ENCODE measurements around the gene CD59.
"Not testable (repeated sequence)": the region's sequence is repeated elsewhere in the genome, so short reads cannot be mapped to it uniquely, and the experiment has no call there.

Gene CD59

DNA sequence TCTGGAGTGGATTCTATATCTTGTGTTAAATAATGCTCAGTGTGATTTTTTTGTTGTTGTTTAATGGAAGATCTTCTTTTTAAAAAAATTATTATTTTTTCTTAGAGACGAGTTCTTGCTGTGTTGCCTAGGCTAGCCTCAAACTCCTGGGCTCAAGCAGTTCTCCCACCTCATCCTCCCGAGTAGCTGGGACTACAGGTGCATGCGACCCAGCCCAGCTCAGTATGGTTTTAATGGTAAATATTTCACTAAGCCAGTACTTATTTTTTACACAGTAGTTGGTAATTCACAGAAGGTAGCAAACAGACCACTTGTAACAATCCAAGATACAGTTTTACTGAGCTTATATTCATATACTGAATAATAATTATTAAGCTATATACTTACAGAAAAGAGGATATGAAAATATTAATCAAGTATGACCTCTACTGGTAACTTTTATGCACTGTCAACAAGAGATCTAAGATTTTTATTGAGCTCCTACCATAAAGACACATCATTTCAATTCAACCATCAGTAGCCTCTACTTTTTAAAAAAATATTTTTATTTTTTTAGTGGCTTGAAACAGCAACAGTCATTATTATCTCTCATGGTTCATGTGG, 6.1 kb upstream of the CD59 start:
- DNase-seq, result peak; percentile 23 to 61

DNA sequence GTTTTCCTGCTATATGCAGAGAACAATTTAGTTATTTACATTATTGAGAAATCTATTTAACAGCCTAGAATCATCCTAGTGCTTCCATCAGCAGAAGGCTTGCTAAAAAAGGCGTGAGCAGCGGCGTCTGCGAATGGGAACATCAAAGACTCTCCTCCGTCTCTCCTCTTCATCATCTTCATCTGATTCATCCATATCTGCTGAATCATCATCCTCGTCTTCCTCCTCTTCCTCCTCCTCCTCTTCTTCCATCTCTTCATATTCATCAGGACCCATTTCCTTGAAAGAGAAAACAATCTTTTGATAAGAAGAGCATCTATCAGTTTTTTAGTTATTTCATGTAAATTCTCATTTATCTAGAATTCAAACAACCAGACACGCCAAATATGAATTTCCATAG, 5.6 kb upstream of the CD59 start:
- no peak for DNase-seq

DNA sequence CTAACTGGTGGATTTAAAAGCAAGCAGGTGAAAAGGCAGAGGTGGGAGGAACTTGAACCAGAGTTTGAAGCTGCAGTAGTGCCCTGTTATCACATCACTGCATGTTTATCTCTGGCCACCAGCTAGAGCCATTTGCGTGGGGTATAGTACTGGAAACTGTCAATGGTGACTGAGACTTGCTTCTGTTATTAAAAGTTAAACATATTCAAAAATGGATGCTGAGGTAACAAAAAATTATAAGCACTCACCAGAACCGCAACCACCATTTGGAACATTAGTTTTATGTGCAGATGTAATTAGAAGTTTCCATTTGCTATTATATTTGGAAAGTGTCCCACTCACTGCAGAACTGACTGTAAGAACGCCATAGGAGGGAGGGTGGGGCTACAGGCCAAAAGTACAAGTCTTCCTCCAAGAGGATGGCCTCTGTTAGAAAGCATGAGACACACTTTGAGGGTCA, 1.2 kb upstream of the CD59 start:
- DNase-seq, result no peak

DNA sequence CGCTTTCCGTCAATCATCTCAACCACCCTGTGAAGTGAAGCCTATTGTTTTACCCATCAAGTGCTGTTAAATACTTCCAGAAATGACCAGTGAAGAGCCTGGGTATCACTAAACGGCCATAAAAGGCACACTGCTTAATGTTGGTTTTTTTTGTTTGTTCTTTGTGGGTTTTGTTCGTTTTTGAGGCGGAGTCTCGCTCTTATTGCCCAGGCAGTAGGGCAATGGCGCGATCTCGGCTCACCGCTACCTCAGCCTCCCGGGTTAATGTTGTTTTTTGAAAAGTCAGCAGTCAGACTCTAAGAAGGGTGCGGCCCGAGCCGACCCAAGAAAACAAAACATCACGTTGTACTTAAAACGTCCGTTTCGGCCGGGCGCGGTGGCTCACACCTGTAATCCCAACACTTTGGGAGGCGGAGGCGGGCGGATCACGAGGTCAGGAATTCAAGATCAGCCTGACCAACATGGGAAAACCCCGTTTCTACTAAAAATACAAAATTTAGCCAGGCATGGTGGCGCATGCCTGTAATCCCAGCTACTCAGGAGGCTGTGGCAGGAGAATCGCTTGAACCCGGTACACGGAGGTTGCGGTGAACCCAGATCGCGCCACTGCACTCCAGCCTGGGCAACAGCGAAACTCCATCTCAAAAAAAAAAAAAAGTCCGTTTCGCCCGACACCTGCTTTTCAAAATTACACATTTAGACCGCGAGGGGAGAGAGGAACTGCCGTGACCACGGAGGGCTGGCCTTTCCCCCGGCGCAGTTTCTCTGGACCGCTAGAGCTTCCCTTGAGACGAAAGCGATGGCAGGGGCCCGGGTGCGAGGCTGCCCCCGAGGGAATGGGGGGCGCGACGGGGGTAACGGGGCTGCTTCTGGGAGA, 714 bp downstream of the CD59 start:
- peak; percentile 26 to 35 for DNase-seq

DNA sequence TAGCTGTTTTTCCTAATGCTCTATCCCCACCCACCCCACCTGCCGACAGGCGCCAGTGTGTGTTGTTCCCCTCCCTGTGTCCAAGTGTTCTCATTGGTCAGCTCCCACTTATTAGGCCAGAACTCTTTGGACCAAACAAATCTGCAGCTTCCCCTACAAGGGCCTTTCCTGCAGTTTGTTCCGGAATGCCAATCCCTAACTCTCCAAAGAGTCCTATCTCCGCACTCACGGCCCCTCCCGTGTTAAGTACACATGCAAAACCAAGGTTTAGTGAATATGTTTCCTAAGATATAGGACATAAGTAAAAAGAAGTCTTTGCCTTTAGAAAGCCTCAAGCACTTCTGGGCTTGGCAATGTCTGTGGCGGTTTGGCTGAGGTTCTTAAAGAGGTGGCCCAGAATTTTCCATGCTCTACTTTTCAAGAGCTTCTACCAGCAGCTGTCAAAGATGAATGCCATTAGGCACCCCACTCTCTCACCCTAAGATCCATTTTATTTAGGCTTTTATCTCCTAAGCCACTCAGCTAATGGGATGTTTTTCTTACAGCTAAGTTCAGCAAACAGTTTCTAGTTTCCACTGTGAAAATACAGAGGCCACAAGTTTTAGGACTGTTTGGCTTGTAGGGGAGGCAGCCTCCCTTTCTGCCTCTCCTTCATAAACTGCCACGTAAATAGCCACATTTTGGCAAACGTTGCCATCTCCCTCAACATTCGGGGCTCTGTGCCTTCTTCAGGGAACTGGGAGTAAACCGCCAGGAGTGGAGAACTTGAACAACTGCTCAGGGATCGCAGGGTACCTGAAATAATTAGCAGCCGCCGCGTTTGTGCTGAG, 1.6 kb downstream of the CD59 start:
- DNase-seq, result no peak

DNA sequence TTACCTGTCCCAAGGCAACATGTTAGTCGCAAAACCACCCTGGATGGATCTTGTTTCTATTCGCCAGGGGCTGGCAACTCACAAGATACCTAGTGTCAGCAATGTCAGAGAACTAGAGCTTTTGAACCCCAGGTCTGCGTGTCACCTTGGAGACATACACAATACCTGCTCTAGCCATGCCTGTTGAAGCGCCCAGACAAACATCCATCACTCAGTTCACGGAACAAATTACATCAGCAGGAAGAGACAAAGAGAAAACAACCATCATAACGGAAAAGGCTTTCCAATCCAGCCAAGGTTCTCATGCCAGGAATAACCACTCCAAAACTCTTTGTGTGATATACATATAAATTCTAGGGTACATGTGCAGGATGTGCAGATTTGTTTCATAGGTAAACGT, 2.2 kb downstream of the CD59 start:
- no peak for DNase-seq

DNA sequence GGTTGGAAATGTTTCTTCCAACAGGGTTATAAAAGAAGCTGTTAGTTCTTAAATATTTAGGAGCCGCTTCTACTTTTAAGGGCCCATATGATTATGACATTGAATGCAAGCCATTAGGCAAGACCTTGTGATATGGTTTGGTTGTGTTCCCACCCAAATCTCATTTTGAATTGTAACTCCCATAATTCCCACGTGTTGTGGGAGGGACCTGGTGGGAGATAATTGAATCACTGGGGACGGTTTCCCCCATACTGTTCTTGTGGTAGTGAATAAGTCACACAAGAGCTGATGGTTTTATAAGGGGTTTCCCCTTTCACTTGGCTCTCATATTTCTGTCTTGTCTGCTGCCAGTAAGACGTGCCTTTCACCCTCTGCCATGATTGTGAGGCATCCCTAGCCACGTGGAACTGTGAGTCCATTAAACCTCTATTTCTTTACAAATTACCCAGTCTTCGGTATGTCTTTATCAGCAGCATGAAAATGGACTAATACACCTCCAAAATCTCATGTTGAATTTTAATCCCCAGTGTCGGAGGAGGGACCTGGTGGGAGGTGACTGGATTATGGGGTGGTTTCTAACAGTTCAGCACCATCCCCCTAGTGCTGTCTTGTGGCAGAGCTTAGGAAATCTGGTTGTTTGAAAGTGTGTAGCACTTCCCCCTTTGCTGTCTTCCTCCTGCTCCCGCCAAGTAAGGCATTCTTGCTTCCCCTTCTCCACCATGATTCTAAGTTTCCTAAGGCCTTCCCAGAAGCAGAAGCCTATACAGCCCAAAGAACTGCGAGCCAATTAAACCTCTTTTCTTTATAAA, 4.3 kb downstream of the CD59 start:
- peak; percentile 74 to 85 for DNase-seq

DNA sequence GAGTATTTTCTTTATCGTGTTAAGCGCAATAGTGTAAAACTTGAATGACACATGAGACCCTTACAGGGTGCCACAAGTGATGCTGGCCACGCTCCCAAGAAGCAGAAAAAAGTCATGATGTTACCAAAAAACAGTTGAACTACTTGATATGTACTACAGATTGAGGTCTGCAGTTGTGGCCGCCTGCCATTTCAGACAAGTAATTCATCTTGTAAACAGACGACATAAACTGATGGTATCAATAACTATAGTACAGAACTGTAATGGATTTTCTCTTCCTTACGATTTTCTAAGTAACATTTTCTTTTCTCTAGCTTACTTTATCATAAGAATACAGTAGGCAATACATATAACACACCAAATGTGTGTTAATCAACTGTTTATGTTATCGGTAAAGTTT, 5.5 kb downstream of the CD59 start:
- no peak for DNase-seq

DNA sequence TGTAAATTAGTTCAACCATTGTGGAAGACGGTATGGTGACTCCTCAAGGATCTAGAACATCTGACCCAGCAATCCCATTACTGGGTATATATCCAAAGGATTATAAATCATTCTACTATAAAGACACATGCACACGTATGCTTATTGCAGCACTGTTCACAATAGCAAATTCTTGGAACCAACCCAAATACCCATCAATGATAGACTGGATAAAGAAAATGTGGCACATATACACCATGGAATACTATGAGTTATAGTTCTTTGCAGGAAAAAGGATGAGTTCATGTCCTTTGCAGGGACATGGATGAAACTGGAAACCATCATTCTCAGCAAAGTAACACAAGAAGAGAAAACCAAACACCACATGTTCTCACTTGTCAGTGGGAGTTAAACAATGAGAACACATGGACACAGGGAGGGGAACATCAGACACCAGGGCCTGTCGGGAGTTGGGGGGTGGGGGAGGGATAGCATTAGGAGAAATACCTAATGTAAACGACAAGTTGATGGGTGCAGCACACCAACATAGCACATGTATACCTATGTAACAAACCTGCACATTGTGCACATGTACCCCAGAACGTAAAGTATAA, 7.1 kb downstream of the CD59 start:
- not testable (repeated sequence) for DNase-seq

DNA sequence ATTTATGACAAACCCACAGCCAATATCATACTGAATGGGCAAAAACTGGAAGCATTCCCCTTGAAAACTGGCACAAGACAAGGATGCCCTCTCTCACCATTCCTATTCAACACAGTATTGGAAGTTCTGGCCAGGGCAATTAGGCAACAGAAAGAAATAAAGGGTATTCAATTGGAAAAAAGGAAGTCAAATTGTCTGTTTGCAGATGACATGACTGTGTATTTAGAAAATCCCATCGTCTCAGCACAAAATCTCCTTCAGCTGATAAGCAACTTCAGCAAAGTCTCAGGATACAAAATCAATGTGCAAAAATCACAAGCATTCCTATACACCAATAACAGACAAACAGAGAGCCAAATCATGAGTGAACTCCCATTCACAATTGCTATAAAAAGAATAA, 8.7 kb downstream of the CD59 start:
- peak in 1 of 2 donors; percentile 50 for DNase-seq

DNA sequence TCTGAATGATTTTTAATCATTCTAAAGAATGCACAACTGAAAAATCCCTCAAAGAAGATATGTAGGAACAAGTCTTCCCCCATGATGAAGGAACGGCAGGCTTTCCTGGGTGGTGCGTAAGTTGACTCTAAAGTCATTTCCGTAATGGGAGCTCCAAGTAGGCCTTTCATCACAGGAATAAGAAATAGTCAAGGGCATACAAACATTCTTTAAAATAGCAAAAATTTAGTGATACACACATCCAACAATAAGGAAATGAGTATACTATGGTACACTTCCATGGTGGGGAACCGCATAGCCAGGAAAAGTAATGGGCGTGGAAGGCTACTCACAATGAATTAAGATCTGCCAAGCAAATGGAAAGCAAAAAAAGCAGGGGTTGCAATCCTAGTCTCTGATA, 10.7 kb downstream of the CD59 start:
- no peak for DNase-seq

DNA sequence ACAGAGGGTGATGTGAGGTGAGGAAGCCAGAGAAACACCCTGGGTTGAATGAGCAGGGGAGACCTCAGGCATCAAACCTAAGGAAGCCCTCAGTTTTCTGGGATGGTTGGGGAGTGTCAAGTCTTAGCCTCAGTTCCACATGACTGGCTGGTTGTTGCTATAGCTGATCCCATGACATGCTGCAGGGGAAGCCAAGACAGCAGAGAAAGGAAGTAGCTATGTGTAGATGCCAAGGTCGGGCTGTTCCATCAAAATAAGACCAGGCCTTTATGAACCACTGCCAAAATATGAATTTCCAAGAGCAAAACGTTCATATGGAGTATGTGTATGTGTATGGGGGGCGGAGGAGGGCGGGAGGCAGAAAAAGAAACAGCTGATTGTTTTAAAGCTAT, 11.6 kb downstream of the CD59 start:
- DNase-seq, result peak; percentile 51 to 75

DNA sequence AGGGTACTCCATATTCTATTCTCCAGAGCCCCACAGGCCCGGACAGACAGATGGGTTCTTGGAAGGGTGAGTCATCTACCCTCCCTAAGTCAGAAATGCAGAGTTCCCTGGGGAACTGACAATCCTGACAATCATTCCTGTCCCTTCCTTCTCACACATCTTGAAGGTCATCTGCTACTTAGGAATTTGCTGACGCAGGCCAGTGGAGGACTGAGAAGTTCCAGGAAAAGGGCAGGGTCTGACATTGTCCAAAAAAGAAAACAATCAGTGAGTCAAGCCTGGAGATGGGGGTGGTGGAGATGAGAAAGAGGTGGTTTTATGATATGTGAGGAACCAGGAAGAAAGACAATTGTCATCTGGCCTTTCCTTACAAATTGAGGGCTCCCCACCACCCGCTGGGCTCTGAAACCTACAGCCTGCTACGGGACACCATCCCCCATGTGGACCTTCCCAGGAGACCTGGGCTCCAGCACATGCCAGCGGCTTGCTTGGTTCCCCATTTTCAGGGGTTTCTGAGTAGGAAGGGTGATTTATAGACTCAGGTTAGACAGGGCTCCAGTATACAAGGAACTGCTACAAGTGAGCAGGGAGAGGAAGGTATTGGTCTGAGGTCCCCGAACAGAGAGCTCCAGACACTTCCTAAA, 12.9 kb downstream of the CD59 start:
- peak; percentile 39 to 79 for DNase-seq

DNA sequence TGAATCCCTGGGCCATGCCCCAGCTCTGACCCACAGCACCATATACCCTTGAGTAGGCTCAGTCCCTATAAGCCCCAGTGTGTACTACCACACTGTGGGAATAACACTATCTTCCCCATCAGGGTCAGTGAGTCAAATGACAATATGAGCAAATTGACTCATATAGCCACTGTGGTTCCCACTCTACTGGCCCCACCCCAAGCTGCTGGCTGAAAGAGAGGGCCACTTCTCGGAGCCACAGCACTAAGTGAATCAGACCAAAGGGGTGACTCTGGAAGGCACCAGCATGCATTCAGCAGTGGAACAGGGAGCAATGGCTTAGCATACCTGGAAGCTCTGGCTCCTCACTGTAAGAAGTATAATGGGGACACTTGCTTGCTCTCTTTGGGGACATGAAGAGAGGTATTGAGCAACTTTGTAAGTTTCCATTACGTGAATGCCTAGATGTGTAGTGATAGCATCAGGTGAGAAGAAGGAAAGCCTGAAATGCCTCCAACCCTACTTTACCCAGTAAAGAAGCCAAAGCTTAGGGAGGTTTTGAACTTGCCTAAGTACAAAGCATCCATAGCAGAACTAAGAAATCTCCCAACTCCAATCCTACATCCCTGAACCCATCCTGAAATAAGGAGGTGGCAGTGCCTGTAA, 13.5 kb downstream of the CD59 start:
- DNase-seq, result peak; percentile 80 to 91

DNA sequence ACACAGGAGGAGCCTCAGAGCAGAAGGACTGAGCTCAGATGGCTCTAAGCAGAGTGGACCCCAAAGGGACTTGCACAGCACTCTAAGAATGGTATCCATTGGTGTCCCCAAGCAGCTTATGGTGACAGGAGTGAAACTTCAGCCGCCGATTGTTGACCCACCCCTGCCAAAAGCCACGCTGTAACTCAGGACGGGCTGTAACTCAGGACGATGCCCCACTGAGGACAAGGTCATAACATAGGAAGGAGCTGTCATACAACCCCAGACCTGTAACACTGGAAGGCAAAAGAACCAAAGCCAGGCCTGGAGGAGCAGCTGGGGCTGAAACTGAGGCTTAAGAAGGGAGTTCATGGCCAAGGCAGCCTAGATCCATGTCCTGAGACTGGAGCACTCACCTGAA, 14.2 kb downstream of the CD59 start:
- DNase-seq, result no peak

DNA sequence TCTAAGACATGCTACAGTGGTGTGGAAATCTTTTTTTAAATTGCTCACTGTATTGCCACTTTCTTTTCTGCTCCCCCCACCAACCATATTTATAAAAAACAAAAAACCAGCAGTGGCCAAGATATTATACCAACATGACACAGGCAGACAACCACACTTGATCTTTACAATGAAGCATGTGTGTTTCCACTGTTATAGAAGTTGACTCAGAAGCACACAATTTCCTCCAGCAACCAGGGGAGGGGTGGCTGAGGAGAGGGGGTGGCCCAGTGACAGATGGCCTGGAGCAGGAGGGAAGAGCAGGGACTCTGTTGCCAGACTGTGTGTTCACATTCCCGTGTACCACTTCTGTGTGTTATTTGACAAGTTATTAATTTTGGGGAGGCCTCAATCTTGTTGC, 14.8 kb downstream of the CD59 start:
- peak in 1 of 2 donors; percentile 67 for DNase-seq

DNA sequence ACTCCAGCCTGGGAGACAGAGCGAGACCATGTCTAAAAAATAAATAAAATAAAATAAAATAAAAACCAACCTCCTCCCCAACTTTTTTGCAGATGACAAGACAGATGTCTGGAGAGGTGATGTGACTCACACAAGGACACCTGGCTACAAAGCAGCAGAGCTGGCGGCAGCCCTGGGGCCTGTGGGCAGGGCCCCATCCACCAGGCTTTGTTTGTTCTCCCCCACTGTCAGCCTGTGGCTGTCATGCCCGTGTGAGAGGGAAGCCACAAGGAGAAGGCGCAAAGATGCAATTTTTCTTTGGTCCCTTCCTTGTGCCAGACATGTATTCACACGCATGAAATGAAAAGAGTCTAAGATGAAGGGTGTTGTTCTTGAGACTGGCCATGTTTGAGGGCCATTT, 16.6 kb downstream of the CD59 start:
- DNase-seq, result no peak

DNA sequence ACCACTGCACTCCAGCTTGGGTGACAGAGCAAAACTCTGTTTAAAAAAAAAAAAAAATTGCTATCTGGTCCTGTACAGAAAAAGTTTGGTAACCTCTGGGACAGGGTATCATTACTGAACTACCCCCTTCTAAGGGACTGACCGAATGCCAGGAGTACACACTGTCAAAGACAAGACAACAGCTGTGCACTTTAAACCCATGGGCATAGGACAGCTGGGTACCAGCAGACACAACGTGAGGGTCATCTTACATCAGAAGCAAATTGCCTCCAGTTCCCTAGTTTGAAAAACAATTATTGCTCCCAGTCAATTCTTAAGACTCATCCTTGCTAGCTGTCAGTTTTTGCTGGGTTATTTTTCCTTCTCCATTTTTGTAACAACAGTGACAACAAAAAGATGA, 17.8 kb downstream of the CD59 start:
- DNase-seq, result no peak

DNA sequence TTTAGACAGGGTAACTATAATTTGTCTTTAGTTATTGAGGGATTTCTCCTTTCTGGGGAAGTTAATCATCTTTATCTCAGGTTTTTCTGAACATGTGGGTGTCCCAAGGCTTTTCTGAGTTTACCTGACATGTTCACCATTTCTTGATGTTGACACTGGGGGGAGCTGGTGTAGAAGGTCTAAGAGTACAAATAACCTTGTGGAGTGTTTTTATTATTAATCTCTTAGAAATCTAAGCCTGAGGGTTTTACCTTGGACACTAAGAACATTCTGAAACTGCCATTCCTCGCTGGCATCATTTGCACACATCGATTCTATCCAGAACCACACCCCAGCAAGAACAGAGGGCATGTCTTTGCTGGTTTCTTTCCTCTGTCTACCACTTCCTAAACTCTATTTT, 20.0 kb downstream of the CD59 start:
- peak in 1 of 2 donors; percentile 14 for DNase-seq

DNA sequence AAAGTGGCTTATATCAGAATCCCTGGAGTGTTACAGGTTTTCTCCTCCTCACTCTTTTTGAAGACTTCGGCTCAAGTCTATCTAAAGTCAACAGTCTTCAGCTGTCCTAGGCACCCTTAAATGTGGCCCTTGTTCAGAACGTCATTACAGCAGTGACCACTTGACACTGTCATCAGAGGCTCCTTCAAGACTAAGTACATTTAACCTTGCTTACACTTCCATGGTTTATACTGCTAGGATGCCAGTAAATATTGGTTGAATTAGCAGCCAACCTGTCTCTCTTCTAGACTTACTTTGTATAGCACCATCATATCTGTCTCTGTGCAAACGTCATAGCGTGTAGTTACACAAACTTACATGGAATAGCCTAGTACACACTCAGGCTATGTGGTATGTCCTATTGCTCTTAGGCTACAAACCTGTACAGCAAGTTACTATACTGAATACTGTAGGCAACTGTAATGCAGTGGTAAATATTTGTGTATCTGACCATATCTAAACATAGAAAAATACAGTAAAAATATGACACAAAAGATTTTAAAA, 22.3 kb downstream of the CD59 start:
- no peak for DNase-seq
